Subcutaneous abdominal adipose tissue (tissue), 5 donors: ENCODE data around the gene DYNLRB1.
A peak's percentile ranks its signal among the peaks of the same experiment; 100 is the strongest.

Source experiments
- H3K27ac ChIP-seq: one replicate; pipeline ENCODE4 v1.7.0; 2013; ENCODE audit warnings: low read depth, mild to moderate bottlenecking, inconsistent platforms, low read length, moderate library complexity
- H3K27me3 ChIP-seq, 5 donors: one replicate each; pipeline ENCODE4 v1.7.0; 2013; ENCODE audit warnings: low read length in 5 of 5, inconsistent platforms in 1 of 5; ENCODE audit not compliant: control insufficient read depth in 5 of 5, insufficient read depth in 4 of 5
- H3K36me3 ChIP-seq, 5 donors: one replicate each; pipeline ENCODE4 v1.7.0; 2013; ENCODE audit warnings: low read length in 5 of 5; ENCODE audit not compliant: control insufficient read depth in 5 of 5, insufficient read depth in 5 of 5
- H3K4me1 ChIP-seq, 5 donors: one replicate each; pipeline ENCODE4 v1.7.0; 2013; ENCODE audit warnings: low read length in 5 of 5, mild to moderate bottlenecking in 3 of 5, moderate library complexity in 1 of 5; ENCODE audit not compliant: control insufficient read depth in 5 of 5, insufficient read depth in 5 of 5
- H3K4me3 ChIP-seq, 5 donors: one replicate each; pipeline ENCODE4 v1.7.0; 2013; ENCODE audit warnings: low read length in 5 of 5, low read depth in 1 of 5
- H3K9ac ChIP-seq, 5 donors: one replicate each; pipeline ENCODE4 v1.7.0; 2013; ENCODE audit warnings: low read length in 5 of 5, mild to moderate bottlenecking in 4 of 5, moderate library complexity in 3 of 5
- H3K9me3 ChIP-seq, 5 donors: one replicate each; pipeline ENCODE4 v1.7.0; 2013; ENCODE audit warnings: low read length in 5 of 5; ENCODE audit not compliant: control insufficient read depth in 5 of 5
- donor health status: healthy.
- donor health status: healthy.
- donor health status: healthy.
- donor health status: healthy.
- donor health status: healthy.

DYNLRB1 gene

DNA sequence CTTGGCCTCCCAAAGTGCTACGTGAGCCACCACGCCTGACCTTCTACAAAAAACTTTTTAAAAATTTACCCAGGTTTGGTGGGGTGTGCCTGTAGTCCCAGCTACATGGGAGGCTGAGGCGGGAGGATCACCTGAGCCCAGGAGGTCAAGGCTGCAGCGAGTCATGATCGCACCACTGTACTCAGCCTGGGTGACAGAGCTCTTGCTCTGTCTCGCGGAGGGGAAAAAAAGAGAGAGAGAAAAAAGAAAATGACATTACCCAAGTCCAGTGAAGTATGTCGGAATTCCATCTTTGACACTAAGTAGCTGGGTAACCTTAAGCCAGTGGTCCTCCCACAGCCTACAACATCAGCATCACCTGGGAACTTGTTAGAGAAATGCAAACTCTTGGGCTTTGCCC lies 23.5 kb downstream of the DYNLRB1 start:
- Histone ChIP-seq H3K4me3 (no peak overlapping the region), H3K27ac (no peak overlapping the region), H3K36me3 (peaks cover 0 to 71% (median 56%) of the 10 kb centered on the region in 5 donors), H3K9me3 (no peaks in the 10 kb centered on the region), H3K9ac (no peak overlapping the region), H3K27me3 (no peaks in the 10 kb centered on the region), H3K4me1 (peaks cover 0 to 14% (median 5%) of the 10 kb centered on the region in 5 donors)

DNA sequence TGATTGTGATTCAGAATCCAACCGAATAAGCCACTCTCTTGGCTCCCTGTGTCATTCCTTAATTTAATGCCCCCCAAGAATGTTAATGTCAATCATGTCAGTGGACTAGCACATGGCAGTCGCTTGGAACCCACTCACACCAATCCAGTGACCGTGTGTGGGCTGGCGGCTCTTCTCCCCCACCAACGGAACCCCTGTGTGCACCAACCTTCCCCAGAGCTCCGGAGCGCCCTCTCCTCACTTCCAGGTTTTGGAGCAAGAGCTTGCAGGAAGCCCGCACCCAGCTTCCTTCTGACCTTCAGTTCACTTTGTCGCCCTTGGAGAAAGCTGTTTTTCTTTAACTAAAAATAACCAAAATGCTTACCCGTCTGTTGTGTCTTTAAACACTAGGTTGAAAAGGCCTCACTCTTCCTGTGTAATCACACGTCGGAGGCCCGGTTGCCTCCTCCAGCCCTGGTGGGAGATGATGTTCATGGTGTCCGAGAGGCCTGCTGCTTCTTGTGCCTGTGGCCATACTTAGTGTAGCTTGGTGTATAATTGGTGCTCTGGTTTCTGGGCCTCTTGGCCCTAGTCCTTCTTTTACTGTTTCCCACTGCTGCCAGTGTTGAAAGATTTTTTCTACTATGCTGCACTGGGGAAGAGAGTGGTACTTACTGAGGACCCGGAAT lies 24.5 kb downstream of the DYNLRB1 start:
- Histone ChIP-seq H3K27me3 (no peaks in the 10 kb centered on the region), H3K27ac (no peak overlapping the region), H3K4me3 (no peak overlapping the region), H3K9ac (no peak overlapping the region), H3K9me3 (no peaks in the 10 kb centered on the region), H3K4me1 (peaks cover 0 to 14% (median 5%) of the 10 kb centered on the region in 5 donors), H3K36me3 (peaks cover 0 to 61% (median 46%) of the 10 kb centered on the region in 5 donors)

DNA sequence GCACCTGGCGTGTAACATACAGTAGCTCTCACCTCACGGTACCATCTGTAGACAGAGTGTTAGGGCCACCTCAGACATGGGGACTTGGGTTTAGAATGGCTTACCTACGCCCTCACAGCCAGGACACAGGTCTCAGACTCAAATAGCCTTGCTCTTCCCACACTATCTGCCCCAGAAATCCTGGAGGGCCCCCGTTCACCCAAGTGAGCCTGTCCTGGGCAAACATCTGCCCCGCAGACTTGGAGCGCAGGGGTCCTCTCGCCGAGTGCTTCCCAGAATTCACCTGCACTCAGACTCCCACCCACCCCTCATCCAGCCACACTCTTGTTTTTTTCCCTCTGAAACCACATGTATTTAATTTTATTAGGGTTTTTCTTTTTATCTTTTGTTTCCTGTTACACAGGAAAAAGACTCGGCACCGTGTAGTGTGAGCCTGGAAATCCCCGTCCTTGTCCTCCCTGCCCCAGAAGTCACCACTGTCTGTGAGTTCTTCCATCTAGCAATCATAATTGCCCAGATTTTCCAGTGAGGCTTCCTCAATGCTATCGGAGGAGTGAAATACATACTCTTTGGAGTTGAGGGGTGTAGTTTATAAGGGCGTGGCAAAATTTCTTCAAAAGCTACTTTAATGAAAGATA lies 25.2 kb downstream of the DYNLRB1 start:
- Histone ChIP-seq H3K27ac (no peak overlapping the region), H3K9me3 (no peaks in the 10 kb centered on the region), H3K9ac (no peak overlapping the region), H3K27me3 (no peaks in the 10 kb centered on the region), H3K4me3 (no peak overlapping the region), H3K4me1 (peaks cover 0 to 14% (median 5%) of the 10 kb centered on the region in 5 donors), H3K36me3 (peaks cover 0 to 55% (median 40%) of the 10 kb centered on the region in 5 donors)

DNA sequence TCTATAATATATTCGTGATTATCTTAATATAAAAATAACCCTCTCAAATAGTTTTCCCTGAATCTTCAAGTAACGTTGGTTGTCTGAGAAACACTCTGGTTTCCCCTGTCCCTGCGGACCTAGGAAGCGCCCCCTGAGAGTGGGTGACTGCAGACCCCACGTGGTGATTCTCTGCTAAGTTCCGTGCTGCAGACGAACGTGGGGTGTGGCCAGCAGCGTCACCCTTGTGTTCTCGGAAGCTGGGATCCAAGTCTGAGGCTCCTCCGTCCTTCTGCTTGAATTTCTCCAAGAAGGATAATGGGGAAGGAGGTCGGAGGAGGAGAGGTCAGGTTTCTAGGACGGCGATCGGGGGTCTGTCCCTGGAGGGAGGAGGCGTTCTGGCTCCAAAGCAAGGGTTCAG lies 25.7 kb downstream of the DYNLRB1 start:
- Histone ChIP-seq H3K4me3 (no peak overlapping the region), H3K9ac (no peak overlapping the region), H3K9me3 (no peaks in the 10 kb centered on the region), H3K27me3 (no peaks in the 10 kb centered on the region), H3K27ac (no peak overlapping the region), H3K4me1 (peaks cover 0 to 14% (median 5%) of the 10 kb centered on the region in 5 donors), H3K36me3 (peaks cover 0 to 51% (median 37%) of the 10 kb centered on the region in 5 donors)

DNA sequence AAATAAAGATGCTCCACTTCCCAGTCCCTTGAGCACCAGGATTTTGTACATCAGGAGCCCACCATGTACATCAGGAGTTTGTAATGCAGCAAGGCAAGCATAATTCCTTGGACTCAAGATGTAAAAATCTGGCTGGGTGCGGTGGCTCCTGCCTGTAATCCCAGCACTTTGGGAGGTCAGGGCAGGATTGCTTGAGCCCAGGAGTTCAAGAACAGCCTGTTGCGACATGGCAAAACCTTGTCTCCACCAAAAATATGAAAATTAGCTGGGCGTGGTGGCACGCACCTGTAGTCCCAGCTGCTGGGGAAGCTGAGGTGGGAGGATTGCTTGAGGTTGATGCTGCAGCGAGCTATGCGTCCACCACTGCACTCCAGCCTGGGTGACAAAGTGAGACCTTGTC lies 26.2 kb downstream of the DYNLRB1 start:
- H3K27me3 ChIP-seq, result no peaks in the 10 kb centered on the region
- peaks cover 0 to 14% (median 5%) of the 10 kb centered on the region in 5 donors for H3K4me1 ChIP-seq
- no peak overlapping the region for H3K4me3 ChIP-seq
- H3K27ac ChIP-seq, result no peak overlapping the region
- H3K36me3 ChIP-seq, result peaks cover 0 to 46% (median 32%) of the 10 kb centered on the region in 5 donors
- no peak overlapping the region for H3K9ac ChIP-seq
- no peaks in the 10 kb centered on the region for H3K9me3 ChIP-seq

DNA sequence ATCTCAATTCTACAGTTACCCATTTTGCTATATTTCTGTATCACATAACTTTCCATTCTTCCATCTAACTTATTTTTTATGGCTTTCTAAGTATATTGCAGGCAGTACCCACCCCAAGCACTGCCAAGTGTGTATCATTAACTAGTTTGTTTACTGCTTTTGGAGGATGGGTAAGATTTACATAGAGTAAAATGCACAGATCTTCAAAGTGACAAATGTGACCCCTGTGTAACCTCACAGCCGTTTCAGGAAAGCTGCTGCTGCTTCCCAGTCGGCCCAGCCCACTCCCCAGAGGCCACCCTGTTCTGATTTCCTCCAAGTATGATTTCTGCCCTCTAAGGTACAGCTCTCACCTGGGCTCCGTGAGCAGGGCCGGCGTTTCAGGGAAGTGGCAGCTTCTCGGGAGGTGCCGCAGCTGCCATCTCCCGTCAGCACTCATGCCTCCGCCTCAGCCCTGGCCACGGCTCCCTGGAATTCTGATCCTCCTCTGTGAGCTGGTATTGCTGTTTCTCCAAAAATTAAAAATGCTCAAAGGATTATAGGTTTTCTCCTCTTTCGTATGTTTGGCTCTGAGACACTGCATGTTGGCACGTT lies 27.3 kb downstream of the DYNLRB1 start:
- Histone ChIP-seq H3K4me1 (peaks cover 0 to 14% (median 5%) of the 10 kb centered on the region in 5 donors), H3K27ac (no peak overlapping the region), H3K9me3 (no peaks in the 10 kb centered on the region), H3K36me3 (peaks cover 0 to 40% (median 28%) of the 10 kb centered on the region in 5 donors), H3K9ac (no peak overlapping the region), H3K4me3 (no peak overlapping the region), H3K27me3 (no peaks in the 10 kb centered on the region)

DNA sequence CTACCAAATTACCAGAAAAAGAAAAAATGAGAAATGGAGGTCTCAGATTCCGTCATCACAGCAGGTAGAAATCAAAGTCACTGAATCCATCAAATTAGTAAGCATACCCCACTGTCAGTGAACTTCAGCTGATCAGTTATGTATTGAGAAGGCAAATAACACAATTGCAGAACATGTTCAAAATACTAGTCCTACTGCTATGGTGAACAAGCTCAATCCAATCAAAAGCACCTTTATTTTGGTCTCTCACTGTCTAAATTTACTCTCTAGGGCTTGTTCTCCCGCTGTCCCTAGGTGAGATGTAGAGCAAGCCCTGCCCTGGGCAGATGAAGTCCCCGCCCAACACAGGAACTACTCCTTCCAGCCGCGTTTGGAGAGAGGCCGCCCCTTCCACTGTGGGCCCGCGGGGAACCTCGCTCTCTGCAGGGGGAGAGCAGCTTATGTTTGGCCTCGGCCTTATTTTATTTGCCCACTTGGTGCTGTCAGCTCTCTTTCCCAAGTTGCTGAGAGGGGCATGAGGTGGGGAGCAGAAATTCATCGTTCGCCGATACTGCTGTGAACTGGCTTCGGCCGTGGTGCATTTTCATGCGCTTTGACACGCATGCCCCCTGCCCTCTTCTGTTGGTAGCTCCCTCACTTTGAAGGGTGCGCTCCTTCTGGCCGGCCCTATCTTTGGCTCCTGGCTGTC lies 28.0 kb downstream of the DYNLRB1 start:
- Histone ChIP-seq H3K27ac (no peak overlapping the region), H3K36me3 (peaks cover 0 to 34% (median 26%) of the 10 kb centered on the region in 5 donors), H3K4me3 (peak overlapping the region in 2 of 5 donors; percentile 24 to 42), H3K4me1 (peaks cover 0 to 14% (median 5%) of the 10 kb centered on the region in 5 donors), H3K9me3 (no peaks in the 10 kb centered on the region), H3K9ac (peak overlapping the region in 1 of 5 donors; percentile 27), H3K27me3 (no peaks in the 10 kb centered on the region)

DNA sequence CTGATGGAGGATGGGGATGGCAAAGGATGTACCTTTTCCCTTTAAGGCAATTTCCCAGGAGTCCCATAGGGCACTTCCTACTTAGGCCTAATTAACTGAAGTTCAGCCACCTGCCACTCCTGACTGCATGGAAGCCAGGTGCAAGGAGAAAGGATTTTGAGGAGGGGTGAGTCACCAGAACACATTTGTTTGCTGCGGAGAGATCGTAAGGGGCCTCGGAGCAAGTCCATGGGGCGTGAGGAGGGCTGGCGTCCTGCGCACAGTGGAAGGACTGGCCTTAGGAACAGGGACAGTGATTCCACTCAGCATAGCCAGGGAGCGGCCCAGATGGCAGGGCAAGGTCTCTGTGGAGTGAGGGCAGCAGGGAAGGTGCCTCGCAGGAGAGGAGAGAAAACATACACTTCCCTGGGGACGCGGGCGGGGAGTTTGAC lies 30.5 kb downstream of the DYNLRB1 start:
- no peak overlapping the region for H3K9ac ChIP-seq
- H3K36me3 ChIP-seq, result peaks cover 0 to 9% (median 5%) of the 10 kb centered on the region in 5 donors
- H3K27ac ChIP-seq, result no peak overlapping the region
- no peaks in the 10 kb centered on the region for H3K9me3 ChIP-seq
- H3K4me1 ChIP-seq, result peaks cover 0 to 5% (median 4%) of the 10 kb centered on the region in 5 donors
- H3K27me3 ChIP-seq, result no peaks in the 10 kb centered on the region
- no peak overlapping the region for H3K4me3 ChIP-seq

DNA sequence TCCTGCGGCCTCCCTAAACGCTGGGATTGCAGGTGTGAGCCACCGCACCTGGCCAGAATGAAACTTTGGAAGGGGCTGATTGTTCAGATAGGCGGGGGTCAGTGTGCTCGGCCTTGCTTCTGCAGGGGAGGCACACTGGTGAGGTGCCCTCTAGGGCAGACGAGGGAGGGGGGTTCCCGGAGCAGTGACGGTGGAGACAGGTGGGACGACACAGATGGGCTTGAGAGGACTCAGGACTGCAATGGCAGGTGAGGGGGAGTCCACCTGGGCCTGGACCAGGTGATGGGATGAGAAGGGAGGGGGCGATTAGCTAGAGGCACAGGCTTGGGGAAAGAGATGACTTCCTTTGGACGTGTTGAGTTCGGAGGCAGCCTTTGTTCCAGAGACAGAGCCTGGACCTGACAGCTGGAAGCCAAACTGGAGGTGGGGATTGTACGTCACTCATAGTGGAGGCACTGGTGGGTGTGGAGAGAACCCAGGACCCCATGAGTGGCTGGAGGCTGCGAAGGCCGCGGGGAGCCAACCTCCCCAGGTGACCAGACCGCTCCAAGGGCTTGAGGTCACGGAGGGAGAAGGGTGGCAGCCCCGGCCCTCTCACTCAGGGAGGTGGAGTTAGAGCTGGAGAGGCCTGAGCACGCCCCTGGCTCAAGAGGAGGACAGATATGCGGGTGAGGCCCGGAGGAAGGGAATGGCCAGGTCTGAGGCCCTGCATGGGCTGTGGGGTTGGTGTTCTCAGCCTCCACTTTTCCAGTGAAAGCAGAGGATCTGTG lies 31.8 kb downstream of the DYNLRB1 start:
- Histone ChIP-seq H3K9ac (no peak overlapping the region), H3K4me3 (no peak overlapping the region), H3K9me3 (no peaks in the 10 kb centered on the region), H3K27me3 (no peaks in the 10 kb centered on the region), H3K36me3 (no peaks in the 10 kb centered on the region), H3K27ac (no peak overlapping the region), H3K4me1 (peaks cover 0 to 5% (median 4%) of the 10 kb centered on the region in 5 donors)
